ENCODE data around the gene RNF167.

The RNF167 gene

GRCh38 chr17:4899341-4900230 is 40.5 kb upstream of the RNF167 start, which contains the start of gene C17orf107:
TSS of gene C17orf107 (plus strand) at chr17:4899536. CDS start at chr17:4899763, 227 bp downstream.
- DNase-seq (ENCODE audit: low read depth), result peak; percentile 65
- H3K4me3 ChIP-seq (ENCODE audit: low read length), result peak within 1 kb of the TSS; percentile 69
- no peak for TF ChIP-seq CTCF (conservative IDR thresholded peaks at IDR 0.05; ENCODE audit: low read length)

GRCh38 chr17:4900231-4901107 is 39.6 kb upstream of the RNF167 start:
- TF ChIP-seq CTCF (conservative IDR thresholded peaks at IDR 0.05; ENCODE audit: low read length), result no peak
- DNase-seq (ENCODE audit: low read depth), result no peak
- peak overlapping the region; percentile 69 for H3K4me3 ChIP-seq (ENCODE audit: low read length)

DNA sequence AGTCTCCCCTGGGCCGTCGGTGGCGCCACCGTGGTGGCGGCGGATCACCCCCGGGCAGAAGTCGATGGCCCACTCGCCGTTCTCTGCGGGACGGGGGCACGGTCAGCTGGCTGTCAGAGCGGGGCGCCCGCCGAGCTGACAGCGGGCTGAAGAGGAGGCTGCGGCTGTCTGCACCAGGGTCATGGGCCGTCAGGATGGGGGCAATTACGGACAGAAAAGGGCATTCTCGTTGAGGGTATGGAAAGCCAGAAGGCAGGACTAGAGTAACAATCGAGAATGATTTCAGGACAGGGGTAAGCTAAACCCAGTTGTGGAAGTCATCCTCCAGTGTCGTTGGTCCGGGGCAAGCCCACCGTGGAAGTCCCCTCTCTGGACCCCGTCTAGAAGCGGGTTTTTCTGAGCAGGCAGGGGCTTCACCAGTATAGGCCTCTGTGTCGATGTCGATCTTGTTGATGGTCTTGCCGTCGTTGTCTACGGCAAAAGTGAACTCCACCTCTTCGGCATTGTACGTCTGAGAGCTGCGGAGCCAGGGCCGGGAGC is 38.9 kb upstream of the RNF167 start:
- DNase-seq (ENCODE audit: low read depth), result no peak
- TF ChIP-seq CTCF (conservative IDR thresholded peaks at IDR 0.05; ENCODE audit: low read length), result no peak
- no peak overlapping the region for H3K4me3 ChIP-seq (ENCODE audit: low read length)

DNA sequence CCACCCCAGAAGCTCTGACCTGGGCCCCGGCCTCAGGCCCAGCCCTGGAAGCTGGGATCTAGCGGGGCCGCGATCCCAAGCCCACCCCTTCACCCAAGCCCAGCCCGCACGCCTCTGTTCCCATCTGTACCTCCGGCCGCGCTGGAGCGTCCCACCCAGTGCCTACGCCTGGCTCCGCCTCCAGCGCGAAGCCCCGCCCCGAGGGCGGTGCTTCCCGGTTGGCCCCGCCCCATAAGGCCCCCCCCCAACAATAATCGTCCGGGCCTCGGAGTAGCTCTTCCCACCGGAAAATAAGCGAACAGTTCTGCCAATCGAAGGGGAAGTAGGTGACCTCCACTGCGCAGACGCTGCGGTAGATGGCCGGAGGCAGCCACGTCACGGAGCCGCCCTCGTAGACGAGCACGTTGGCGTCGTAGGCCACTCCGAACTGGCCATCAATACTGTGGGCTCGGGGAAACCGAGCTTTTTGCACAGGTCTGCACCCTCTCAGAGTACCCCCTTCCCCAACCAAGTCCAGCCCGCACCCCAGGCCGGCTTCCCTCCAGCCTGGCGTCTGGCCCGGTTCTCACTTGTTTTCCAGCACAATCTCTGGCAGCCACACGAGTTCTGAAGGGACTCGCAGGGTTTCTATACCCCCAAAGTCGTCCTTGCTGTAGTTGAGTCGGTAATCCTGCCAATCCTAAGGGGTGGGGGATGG is 38.3 kb upstream of the RNF167 start:
- no peak for DNase-seq (ENCODE audit: low read depth)
- no peak overlapping the region for H3K4me3 ChIP-seq (ENCODE audit: low read length)

GRCh38 chr17:4902540-4902939 is 37.5 kb upstream of the RNF167 start:
- no peak for DNase-seq (ENCODE audit: low read depth)
- H3K4me3 ChIP-seq (ENCODE audit: low read length), result no peak overlapping the region

More for the DNA sequence above, 38.3 kb upstream of the RNF167 start:
- TF ChIP-seq CTCF (conservative IDR thresholded peaks at IDR 0.05; ENCODE audit: low read length), result no peak

More at GRCh38 chr17:4902540-4902939, 37.5 kb upstream of the RNF167 start:
- TF ChIP-seq CTCF (conservative IDR thresholded peaks at IDR 0.05; ENCODE audit: low read length), result no peak

Data from AG10803 (cell line).